GM12892 (cell line): Measurements from ENCODE around the gene TPSB2.
"Not testable (repeated sequence)": the region's sequence is repeated elsewhere in the genome, so short reads cannot be mapped to it uniquely, and the experiment has no call there.

Experiments
- DNase-seq: peaks from one replicate; pipeline ENCODE4 v3.0.0; 2011; ENCODE audit not compliant: insufficient read length
- FAIRE-seq: peaks from 2 replicates; lab custom pipeline; 2011; peaks lifted over from hg19 to GRCh38; lab: Jason Lieb, UNC
- POLR2A ChIP-seq: IDR thresholded peaks from 2 replicates; pipeline ENCODE4 v1.6.1; 2011; ENCODE audit warnings: low read depth, low read length, control low read depth
- POLR2AphosphoS5 ChIP-seq: IDR thresholded peaks from 2 replicates; pipeline ENCODE4 v1.6.1; 2011; ENCODE audit warnings: low read depth, low read length, control low read depth
- TAF1 ChIP-seq: IDR thresholded peaks from 2 replicates; pipeline ENCODE4 v1.6.1; 2011; ENCODE audit warnings: low read depth, mild to moderate bottlenecking, control low read depth, low read length, borderline replicate concordance

The TPSB2 gene

GRCh38 chr16:1271380-1271723 is 41.4 kb upstream of the TPSB2 start:
- DNase-seq (no peak), FAIRE-seq (no peak)
- no peak for TF ChIP-seq POLR2A
- TF ChIP-seq POLR2AphosphoS5: no peak
- no peak for TF ChIP-seq TAF1

- FAIRE-seq, DNase-seq: not testable (repeated sequence)
These were observed 39.4 kb upstream of the TPSB2 start for GRCh38 chr16:1269418-1269817.

GRCh38 chr16:1265826-1266225 is 35.8 kb upstream of the TPSB2 start:
- no peak for TF ChIP-seq POLR2A
- DNase-seq (no peak), FAIRE-seq (no peak)

- TF ChIP-seq TAF1 (no peak), POLR2AphosphoS5 (no peak), POLR2A (no peak)
- DNase-seq: no peak
- FAIRE-seq: no peak
These were observed 35.2 kb upstream of the TPSB2 start for GRCh38 chr16:1265090-1265630.

GRCh38 chr16:1264345-1265089 is 34.5 kb upstream of the TPSB2 start:
- no peak for DNase-seq
- TF ChIP-seq POLR2AphosphoS5 (no peak), TAF1 (no peak), POLR2A (no peak)
- FAIRE-seq: no peak

- no peak for TF ChIP-seq POLR2A
- DNase-seq (no peak), FAIRE-seq (no peak)
These were observed 33.8 kb upstream of the TPSB2 start for GRCh38 chr16:1263591-1264344.

- FAIRE-seq (no peak), DNase-seq (no peak)
- TF ChIP-seq POLR2A: no peak
- TF ChIP-seq TAF1: no peak
- TF ChIP-seq POLR2AphosphoS5: no peak
These were observed 32.9 kb upstream of the TPSB2 start for GRCh38 chr16:1262846-1263221.

GRCh38 chr16:1262210-1262845 is 32.3 kb upstream of the TPSB2 start:
- DNase-seq (no peak), FAIRE-seq (no peak)
- no peak for TF ChIP-seq POLR2A
- TF ChIP-seq TAF1: no peak
- no peak for TF ChIP-seq POLR2AphosphoS5

GRCh38 chr16:1261131-1261892 is 31.3 kb upstream of the TPSB2 start:
- no peak for TF ChIP-seq TAF1
- TF ChIP-seq POLR2A: no peak
- no peak for TF ChIP-seq POLR2AphosphoS5
- DNase-seq (no peak), FAIRE-seq (no peak)

GRCh38 chr16:1260101-1260680 is 30.2 kb upstream of the TPSB2 start:
- no peak for TF ChIP-seq POLR2AphosphoS5
- FAIRE-seq: no peak
- DNase-seq: no peak

- FAIRE-seq (no peak), DNase-seq (no peak)
- no peak for TF ChIP-seq TAF1
- TF ChIP-seq POLR2AphosphoS5: no peak
- TF ChIP-seq POLR2A: no peak
These were observed 29.7 kb upstream of the TPSB2 start for GRCh38 chr16:1259760-1260068.
